NCI-H345 treated with DMSO at 0.1 percent for 48 hours (cell line): Measurements from ENCODE around the gene CNTNAP2.

Experiments used
- DNase-seq: peaks from one replicate; lab custom pipeline; 2025; ENCODE audit not compliant: unreplicated experiment; lab: John Stamatoyannopoulos, UW

CNTNAP2 gene

GRCh38 chr7:146285418-146285817 is 168.8 kb downstream of the CNTNAP2 start:
- no peak for DNase-seq

- DNase-seq, result no peak
Observed at GRCh38 chr7:146290746-146291145, 174.1 kb downstream of the CNTNAP2 start.

- no peak for DNase-seq
Observed at GRCh38 chr7:146291900-146292299, 175.3 kb downstream of the CNTNAP2 start.

- no peak for DNase-seq
Observed at GRCh38 chr7:146296028-146296427, 179.4 kb downstream of the CNTNAP2 start.

GRCh38 chr7:146314962-146315361 is 198.4 kb downstream of the CNTNAP2 start:
- DNase-seq, result no peak

- no peak for DNase-seq
Observed at GRCh38 chr7:146319629-146320028, 203.0 kb downstream of the CNTNAP2 start.

- no peak for DNase-seq
Observed at GRCh38 chr7:146321301-146321700, 204.7 kb downstream of the CNTNAP2 start.

GRCh38 chr7:146331369-146331768 is 214.8 kb downstream of the CNTNAP2 start:
- no peak for DNase-seq

- no peak for DNase-seq
Observed at GRCh38 chr7:146345251-146345650, 228.7 kb downstream of the CNTNAP2 start.

- no peak for DNase-seq
Observed at GRCh38 chr7:146346096-146346495, 229.5 kb downstream of the CNTNAP2 start.

- no peak for DNase-seq
Observed at GRCh38 chr7:146355216-146355615, 238.6 kb downstream of the CNTNAP2 start.

GRCh38 chr7:146359176-146359575 is 242.6 kb downstream of the CNTNAP2 start:
- DNase-seq, result no peak

- no peak for DNase-seq
Observed at GRCh38 chr7:146366938-146367337, 250.3 kb downstream of the CNTNAP2 start.

- no peak for DNase-seq
Observed at GRCh38 chr7:146370171-146370570, 253.6 kb downstream of the CNTNAP2 start.

- DNase-seq, result no peak
Observed at GRCh38 chr7:146375170-146375569, 258.6 kb downstream of the CNTNAP2 start.

- DNase-seq, result no peak
Observed at GRCh38 chr7:146378196-146378595, 261.6 kb downstream of the CNTNAP2 start.

GRCh38 chr7:146387140-146387539 is 270.5 kb downstream of the CNTNAP2 start:
- no peak for DNase-seq

- DNase-seq, result no peak
Observed at GRCh38 chr7:146388928-146389327, 272.3 kb downstream of the CNTNAP2 start.

- no peak for DNase-seq
Observed at GRCh38 chr7:146393346-146393745, 276.7 kb downstream of the CNTNAP2 start.

GRCh38 chr7:146397141-146397540 is 280.5 kb downstream of the CNTNAP2 start:
- no peak for DNase-seq

GRCh38 chr7:146401939-146402338 is 285.3 kb downstream of the CNTNAP2 start:
- no peak for DNase-seq

GRCh38 chr7:146405737-146406136 is 289.1 kb downstream of the CNTNAP2 start:
- DNase-seq, result no peak

- no peak for DNase-seq
Observed at GRCh38 chr7:146411975-146412374, 295.4 kb downstream of the CNTNAP2 start.

- DNase-seq, result no peak
Observed at GRCh38 chr7:146412781-146413180, 296.2 kb downstream of the CNTNAP2 start.
